ENCODE results near the gene ACRV1.

DNA sequence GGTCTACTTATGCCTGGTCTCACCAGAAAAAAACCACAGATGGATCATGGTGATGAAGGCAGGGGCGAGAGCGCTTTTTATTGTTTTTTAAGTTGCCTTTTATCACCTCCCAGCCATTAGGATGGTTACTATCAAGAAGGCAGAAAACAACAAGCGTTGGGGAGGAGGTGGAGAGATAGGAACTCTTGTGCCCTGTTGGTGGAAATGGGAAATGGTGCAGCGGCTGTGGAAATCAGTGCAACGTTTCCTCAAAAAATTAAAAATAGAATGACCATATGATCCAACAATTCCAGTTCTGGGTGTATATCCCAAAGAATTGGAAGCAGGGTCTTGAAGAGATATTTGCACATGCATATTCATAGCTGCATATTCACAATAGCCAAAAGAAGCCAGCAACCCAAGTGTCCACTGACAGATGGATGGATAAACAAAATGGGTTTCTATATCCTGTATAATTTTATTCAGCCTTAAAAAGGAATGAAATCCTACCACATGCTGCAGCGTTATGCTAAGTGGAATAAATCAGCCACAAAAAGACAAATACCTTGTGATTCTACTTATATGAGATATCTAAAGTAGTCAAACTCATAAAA, 20.5 kb upstream of the ACRV1 start:
- TF ChIP-seq, protein P1, sequence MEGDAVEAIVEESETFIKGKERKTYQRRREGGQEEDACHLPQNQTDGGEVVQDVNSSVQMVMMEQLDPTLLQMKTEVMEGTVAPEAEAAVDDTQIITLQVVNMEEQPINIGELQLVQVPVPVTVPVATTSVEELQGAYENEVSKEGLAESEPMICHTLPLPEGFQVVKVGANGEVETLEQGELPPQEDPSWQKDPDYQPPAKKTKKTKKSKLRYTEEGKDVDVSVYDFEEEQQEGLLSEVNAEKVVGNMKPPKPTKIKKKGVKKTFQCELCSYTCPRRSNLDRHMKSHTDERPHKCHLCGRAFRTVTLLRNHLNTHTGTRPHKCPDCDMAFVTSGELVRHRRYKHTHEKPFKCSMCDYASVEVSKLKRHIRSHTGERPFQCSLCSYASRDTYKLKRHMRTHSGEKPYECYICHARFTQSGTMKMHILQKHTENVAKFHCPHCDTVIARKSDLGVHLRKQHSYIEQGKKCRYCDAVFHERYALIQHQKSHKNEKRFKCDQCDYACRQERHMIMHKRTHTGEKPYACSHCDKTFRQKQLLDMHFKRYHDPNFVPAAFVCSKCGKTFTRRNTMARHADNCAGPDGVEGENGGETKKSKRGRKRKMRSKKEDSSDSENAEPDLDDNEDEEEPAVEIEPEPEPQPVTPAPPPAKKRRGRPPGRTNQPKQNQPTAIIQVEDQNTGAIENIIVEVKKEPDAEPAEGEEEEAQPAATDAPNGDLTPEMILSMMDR (IDR thresholded peaks at IDR 0.05): no peak
- TF ChIP-seq JUN (IDR thresholded peaks at IDR 0.05): no peak
- TF ChIP-seq HOXB13 (CRISPR knock-in tag; IDR thresholded peaks at IDR 0.05; ENCODE audit: low read depth): no peak
- TF ChIP-seq MAFK (IDR thresholded peaks at IDR 0.05; ENCODE audit: partially characterized antibody): no peak
- TF ChIP-seq, protein P2, sequence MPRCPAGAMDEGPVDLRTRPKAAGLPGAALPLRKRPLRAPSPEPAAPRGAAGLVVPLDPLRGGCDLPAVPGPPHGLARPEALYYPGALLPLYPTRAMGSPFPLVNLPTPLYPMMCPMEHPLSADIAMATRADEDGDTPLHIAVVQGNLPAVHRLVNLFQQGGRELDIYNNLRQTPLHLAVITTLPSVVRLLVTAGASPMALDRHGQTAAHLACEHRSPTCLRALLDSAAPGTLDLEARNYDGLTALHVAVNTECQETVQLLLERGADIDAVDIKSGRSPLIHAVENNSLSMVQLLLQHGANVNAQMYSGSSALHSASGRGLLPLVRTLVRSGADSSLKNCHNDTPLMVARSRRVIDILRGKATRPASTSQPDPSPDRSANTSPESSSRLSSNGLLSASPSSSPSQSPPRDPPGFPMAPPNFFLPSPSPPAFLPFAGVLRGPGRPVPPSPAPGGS (IDR thresholded peaks at IDR 0.05): no peak

Measured in A549 (cell line).